Activated naive CD8-positive, alpha-beta T cell treated with anti-CD3 and anti-CD28 coated beads, Interleukin-2, amount 50 U/mL, for 24 hours (primary cell): ENCODE measurements around the gene NHLRC4.

Experiments
- ATAC-seq: fragments of 150-1000 bp; cut with Tn5 transposase; one replicate; pipeline ENCODE4 v1.10.0; 2021
- DNase-seq: peaks from one replicate; pipeline ENCODE4 v3.0.0; 2021
- H3K27ac Mint-ChIP-seq: one replicate; pipeline ENCODE4 v1.8.0; 2021; ENCODE audit warnings: mild to moderate bottlenecking, mixed read lengths
- H3K27me3 Mint-ChIP-seq: one replicate; pipeline ENCODE4 v1.8.0; 2021; ENCODE audit warnings: mixed read lengths
- H3K36me3 Mint-ChIP-seq: one replicate; pipeline ENCODE4 v1.8.0; 2021; ENCODE audit warnings: low read depth, mixed read lengths
- H3K4me1 Mint-ChIP-seq: one replicate; pipeline ENCODE4 v1.8.0; 2021; ENCODE audit warnings: mixed read lengths
- H3K4me3 Mint-ChIP-seq: one replicate; pipeline ENCODE4 v1.8.0; 2021; ENCODE audit warnings: mild to moderate bottlenecking, moderate library complexity, mixed read lengths
- H3K9me3 Mint-ChIP-seq: one replicate; pipeline ENCODE4 v1.8.0; 2021; ENCODE audit warnings: mixed read lengths

Gene NHLRC4

GRCh38 chr16:555528-556473 lies 11.0 kb upstream of the NHLRC4 start:
- DNase-seq (no peak), ATAC-seq (no peak)
- no peaks in the 10 kb centered on the region for H3K36me3 Mint-ChIP-seq
- H3K27ac Mint-ChIP-seq: no peak overlapping the region
- no peak overlapping the region for H3K4me3 Mint-ChIP-seq
- peaks cover 4% of the 10 kb centered on the region for H3K27me3 Mint-ChIP-seq
- no peaks in the 10 kb centered on the region for H3K9me3 Mint-ChIP-seq
- H3K4me1 Mint-ChIP-seq: no peaks in the 10 kb centered on the region

DNA sequence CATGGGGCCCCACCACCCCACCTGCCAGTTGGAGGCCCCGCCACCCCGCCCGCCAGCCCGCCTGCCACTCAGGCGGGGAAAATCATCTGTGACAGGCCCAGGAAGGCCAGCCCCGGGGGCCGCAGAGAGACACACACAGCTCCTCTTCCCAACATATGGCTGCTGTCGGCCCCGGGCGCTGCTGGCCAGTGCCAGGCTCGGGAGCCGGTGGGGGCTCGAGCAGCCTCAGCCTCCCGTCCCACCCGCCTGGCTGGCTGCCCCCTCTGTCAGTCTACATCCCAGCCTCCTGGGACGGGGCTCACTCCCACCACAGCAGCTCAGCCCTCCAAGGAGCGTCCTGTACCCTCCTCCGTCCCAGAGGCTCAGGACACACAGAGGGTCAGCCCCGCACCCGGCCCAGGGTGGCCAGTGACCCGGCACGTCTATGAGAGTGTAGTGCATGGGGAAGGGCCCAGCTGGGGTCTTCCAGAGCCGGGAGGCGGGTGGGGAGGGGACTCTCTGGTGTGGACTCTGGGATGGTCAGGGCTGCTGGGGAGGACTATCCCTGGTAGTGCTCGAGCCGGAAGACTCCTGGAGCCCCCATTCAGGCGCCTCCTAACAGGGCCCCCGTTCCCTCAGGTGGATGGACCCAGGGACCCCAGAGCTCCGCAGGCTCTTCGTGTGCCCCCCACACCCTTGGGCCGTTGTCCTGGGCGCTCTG lies 10.2 kb upstream of the NHLRC4 start:
- no peaks in the 10 kb centered on the region for H3K4me1 Mint-ChIP-seq
- no peak overlapping the region for H3K27ac Mint-ChIP-seq
- no peaks in the 10 kb centered on the region for H3K36me3 Mint-ChIP-seq
- DNase-seq (no peak), ATAC-seq (no peak)
- H3K9me3 Mint-ChIP-seq: no peaks in the 10 kb centered on the region
- peaks cover 6% of the 10 kb centered on the region for H3K27me3 Mint-ChIP-seq
- H3K4me3 Mint-ChIP-seq: no peak overlapping the region

DNA sequence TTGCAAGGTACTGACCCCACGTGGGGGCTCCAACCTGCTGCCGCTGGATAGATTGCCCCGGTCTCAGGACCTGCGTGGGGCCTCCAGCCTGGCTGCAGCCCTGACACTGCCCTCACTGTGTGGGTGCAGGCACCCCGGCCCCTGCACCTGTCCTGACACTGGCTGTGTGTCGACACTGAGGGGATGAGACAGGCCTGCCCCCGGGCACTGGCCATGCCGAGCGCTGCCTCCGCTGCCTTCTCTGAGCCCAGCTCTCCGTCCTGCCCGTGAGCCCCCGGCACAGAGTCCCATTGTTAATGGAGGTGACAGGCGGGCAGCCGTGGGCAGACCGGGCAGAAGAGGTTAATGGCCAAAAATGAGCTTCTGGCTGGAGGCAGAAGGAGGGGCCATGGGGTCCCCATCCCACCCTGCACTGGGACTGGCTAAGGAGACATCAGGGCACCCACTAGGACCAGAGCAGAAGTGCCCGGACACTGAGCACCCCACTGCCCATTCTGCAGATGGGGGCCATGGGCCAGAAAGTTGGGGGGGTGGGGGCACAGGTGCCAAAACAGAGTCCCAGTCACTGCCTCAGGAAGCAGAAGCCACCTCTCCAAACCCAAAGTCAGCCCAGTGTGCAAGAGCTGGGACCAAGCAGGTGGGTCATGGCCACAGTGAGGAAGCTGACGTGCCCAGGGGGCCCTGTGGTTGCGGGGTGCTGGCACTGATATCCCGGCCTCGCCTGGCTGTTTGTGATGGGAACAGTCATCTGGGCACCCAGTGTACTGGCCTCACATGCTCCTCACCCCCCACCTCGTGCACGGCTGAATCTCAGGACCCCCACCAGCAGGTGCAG lies 9.1 kb upstream of the NHLRC4 start:
- ATAC-seq: no peak
- no peaks in the 10 kb centered on the region for H3K4me1 Mint-ChIP-seq
- no peak overlapping the region for H3K4me3 Mint-ChIP-seq
- no peak for DNase-seq
- H3K9me3 Mint-ChIP-seq: no peaks in the 10 kb centered on the region
- no peak overlapping the region for H3K27ac Mint-ChIP-seq
- H3K27me3 Mint-ChIP-seq: peaks cover 13% of the 10 kb centered on the region
- no peaks in the 10 kb centered on the region for H3K36me3 Mint-ChIP-seq

- Mint-ChIP-seq H3K36me3 (no peaks in the 10 kb centered on the region), H3K9me3 (no peaks in the 10 kb centered on the region), H3K27me3 (peaks cover 13% of the 10 kb centered on the region), H3K27ac (no peak overlapping the region), H3K4me1 (no peaks in the 10 kb centered on the region), H3K4me3 (no peak overlapping the region)
- ATAC-seq (no peak), DNase-seq (no peak)
These were observed 8.3 kb upstream of the NHLRC4 start for GRCh38 chr16:558298-559020.

DNA sequence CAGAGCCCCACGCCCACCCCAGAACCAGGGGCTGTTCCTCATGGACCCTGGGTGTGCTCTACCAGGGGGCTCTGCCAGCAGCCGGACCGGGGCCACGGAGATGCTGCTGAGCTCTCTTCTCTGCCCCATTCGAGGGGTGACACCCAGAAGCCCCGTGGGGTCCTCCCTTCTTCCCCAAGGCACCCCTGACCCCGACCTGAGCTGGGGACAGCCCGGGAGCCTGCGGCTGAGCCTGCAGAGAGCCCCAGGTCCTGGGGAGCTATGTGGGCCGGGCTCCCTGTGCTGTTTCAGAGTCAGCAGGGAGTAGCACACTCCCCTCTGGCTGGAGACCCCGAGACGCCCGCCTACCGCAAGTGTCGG lies 7.8 kb upstream of the NHLRC4 start:
- DNase-seq: no peak
- ATAC-seq: no peak
- H3K36me3 Mint-ChIP-seq: no peaks in the 10 kb centered on the region

DNA sequence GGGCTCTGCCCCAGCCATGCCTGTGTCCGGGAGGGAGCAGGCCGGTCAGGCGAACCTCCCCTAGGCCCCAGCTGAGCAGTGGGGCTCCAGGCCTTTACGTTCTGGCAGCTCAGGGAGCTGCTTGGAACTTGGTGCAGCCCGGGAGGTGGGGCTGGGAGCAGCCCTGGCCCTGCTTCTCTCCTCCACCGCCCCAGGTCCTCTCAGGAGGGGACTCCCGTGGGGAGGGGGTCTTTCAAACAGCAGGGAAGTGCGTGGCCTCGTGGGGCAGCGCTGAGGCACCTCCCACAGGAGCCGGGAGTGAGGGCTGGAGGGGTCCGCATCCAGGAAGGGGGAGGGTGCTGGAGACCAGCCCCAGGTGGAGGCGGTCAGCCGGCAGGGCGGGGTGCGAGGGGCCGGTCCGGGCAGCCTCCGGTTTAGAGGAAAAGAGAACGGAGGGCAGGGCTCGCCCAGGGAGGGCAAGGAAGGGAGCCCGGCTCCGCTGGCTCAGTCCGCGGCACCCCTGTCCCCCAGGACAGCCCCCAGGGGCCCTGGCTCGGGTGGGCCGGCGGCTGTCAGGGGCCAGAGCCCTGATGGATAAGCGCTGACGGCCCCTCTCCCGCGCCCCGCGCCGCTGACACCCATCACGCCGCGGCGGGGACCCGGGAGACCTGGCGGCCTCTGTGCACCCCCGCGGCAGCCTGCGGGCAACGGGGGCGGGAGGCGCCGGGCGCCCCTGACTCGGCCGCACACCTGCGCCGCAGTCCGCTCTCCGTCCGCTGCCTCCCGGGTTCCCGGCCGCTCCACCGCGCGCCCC lies 7.2 kb upstream of the NHLRC4 start:
- Mint-ChIP-seq H3K27ac (no peak overlapping the region), H3K9me3 (no peaks in the 10 kb centered on the region), H3K4me1 (no peaks in the 10 kb centered on the region), H3K36me3 (no peaks in the 10 kb centered on the region), H3K27me3 (peaks cover 13% of the 10 kb centered on the region), H3K4me3 (no peak overlapping the region)
- no peak for DNase-seq
- no peak for ATAC-seq

More for the DNA sequence above, 7.8 kb upstream of the NHLRC4 start:
- Mint-ChIP-seq H3K4me1 (no peaks in the 10 kb centered on the region), H3K27me3 (peaks cover 13% of the 10 kb centered on the region), H3K4me3 (no peak overlapping the region), H3K27ac (no peak overlapping the region), H3K9me3 (no peaks in the 10 kb centered on the region)

GRCh38 chr16:560204-560700 lies 6.6 kb upstream of the NHLRC4 start, which contains the start of gene PRR35:
PRR35 (plus strand) TSS chr16:560394; CDS start chr16:563295, 2,901 bp downstream.
- Mint-ChIP-seq H3K9me3 (no peaks in the 10 kb centered on the region), H3K4me1 (no peaks in the 10 kb centered on the region), H3K27ac (no peak within 1 kb of the TSS), H3K36me3 (no peaks in the 10 kb centered on the region), H3K4me3 (no peak within 1 kb of the TSS), H3K27me3 (peaks cover 13% of the 10 kb centered on the region)
- ATAC-seq (no peak), DNase-seq (no peak)

GRCh38 chr16:560701-561412 lies 5.9 kb upstream of the NHLRC4 start:
- H3K4me1 Mint-ChIP-seq: no peaks in the 10 kb centered on the region
- ATAC-seq (no peak), DNase-seq (no peak)
- H3K9me3 Mint-ChIP-seq: no peaks in the 10 kb centered on the region
- no peak overlapping the region for H3K4me3 Mint-ChIP-seq
- H3K27ac Mint-ChIP-seq: no peak overlapping the region
- H3K27me3 Mint-ChIP-seq: peaks cover 13% of the 10 kb centered on the region
- no peaks in the 10 kb centered on the region for H3K36me3 Mint-ChIP-seq

DNA sequence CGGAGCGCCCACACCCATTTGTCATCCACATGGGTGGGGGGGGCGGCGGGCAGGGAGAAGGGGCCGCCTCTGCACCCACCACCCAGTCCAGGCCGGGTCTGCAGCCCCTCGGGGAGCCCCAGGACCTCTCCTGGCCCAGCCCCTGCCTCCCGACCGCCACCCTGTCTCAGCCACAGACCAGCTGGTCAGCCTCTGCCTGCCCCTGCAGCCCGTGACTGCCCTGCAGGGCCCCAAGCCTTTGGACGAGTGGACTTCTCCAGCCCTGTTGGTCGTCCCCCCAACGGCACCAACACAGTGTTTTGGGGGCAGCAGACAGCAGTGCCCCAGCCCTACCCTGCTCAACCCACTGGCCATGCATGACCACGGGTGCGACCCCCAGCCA lies 5.4 kb upstream of the NHLRC4 start:
- no peaks in the 10 kb centered on the region for H3K36me3 Mint-ChIP-seq
- no peaks in the 10 kb centered on the region for H3K9me3 Mint-ChIP-seq
- ATAC-seq (no peak), DNase-seq (no peak)
- H3K27ac Mint-ChIP-seq: no peak overlapping the region
- H3K27me3 Mint-ChIP-seq: peaks cover 13% of the 10 kb centered on the region
- H3K4me1 Mint-ChIP-seq: peaks cover 2% of the 10 kb centered on the region
- no peak overlapping the region for H3K4me3 Mint-ChIP-seq

- ATAC-seq (no peak), DNase-seq (no peak)
- Mint-ChIP-seq H3K27ac (no peak overlapping the region), H3K4me3 (no peak overlapping the region), H3K36me3 (no peaks in the 10 kb centered on the region), H3K9me3 (no peaks in the 10 kb centered on the region), H3K4me1 (peaks cover 11% of the 10 kb centered on the region), H3K27me3 (peaks cover 13% of the 10 kb centered on the region)
These were observed 4.6 kb upstream of the NHLRC4 start for GRCh38 chr16:561957-562938.

DNA sequence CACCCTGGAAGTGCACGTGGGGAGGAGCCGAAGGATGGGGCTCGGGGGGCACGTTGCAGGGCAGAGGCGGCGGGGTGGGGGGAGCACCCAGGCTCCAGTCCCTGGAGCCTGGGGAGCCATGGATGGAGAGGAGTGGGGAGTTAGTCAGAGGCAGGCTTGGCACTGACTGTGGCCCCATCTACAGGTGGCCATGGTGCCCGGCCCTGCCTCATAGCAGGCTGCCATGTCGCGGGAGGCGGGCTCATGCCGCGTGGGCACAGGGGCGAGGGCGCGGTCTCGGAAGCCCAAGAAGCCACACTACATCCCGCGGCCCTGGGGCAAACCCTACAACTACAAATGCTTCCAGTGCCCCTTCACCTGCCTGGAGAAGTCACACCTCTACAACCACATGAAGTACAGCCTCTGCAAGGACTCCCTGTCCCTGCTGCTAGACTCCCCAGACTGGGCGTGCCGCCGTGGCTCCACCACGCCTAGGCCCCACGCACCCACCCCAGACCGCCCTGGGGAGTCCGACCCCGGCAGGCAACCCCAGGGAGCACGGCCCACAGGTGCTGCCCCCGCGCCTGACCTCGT lies 3.6 kb upstream of the NHLRC4 start:
- no peak for ATAC-seq
- Mint-ChIP-seq H3K27ac (no peak overlapping the region), H3K9me3 (no peaks in the 10 kb centered on the region), H3K4me3 (no peak overlapping the region), H3K36me3 (no peaks in the 10 kb centered on the region), H3K27me3 (peaks cover 13% of the 10 kb centered on the region), H3K4me1 (peaks cover 11% of the 10 kb centered on the region)
- no peak for DNase-seq
